H9 (cell line): ENCODE results near the gene CHCT1. TPM values are rescaled to one million over a fixed set of nuclear protein-coding genes. Genes with fewer than 3 reads are reported as not detected.
"Not testable (repeated sequence)": the region's sequence is repeated elsewhere in the genome, so short reads cannot be mapped to it uniquely, and the experiment has no call there.

ENCODE experiments used
- DNase-seq: peaks from one replicate; pipeline ENCODE4 v3.0.0-alpha.2; 2017
- H2AFZ ChIP-seq: one replicate; pipeline ENCODE4 v1.6.1; 2013; ENCODE audit warnings: mild to moderate bottlenecking, low read length, control low read depth, moderate library complexity
- H2AK5ac ChIP-seq: 2 replicates; pipeline ENCODE4 v1.6.1; 2013; ENCODE audit warnings: low read length, control low read depth, mixed read lengths; ENCODE audit not compliant: insufficient read length
- H2BK120ac ChIP-seq: one replicate; pipeline ENCODE4 v1.6.1; 2013; ENCODE audit warnings: low read depth, mild to moderate bottlenecking, low read length, control low read depth, inconsistent platforms; ENCODE audit not compliant: poor library complexity, severe bottlenecking
- H2BK12ac ChIP-seq: 2 replicates; pipeline ENCODE4 v1.6.1; 2013; ENCODE audit warnings: low read length, control low read depth, mixed read lengths, low read depth; ENCODE audit not compliant: insufficient read length
- H2BK15ac ChIP-seq: 2 replicates; pipeline ENCODE4 v1.6.1; 2013; ENCODE audit warnings: low read depth, low read length, control low read depth
- H2BK20ac ChIP-seq: one replicate; pipeline ENCODE4 v1.6.1; 2013; ENCODE audit warnings: low read depth, mild to moderate bottlenecking, low read length, control low read depth, inconsistent platforms; ENCODE audit not compliant: poor library complexity, severe bottlenecking
- H2BK5ac ChIP-seq: 2 replicates; pipeline ENCODE4 v1.6.1; 2013; ENCODE audit warnings: low read length, control low read depth, mixed read lengths; ENCODE audit not compliant: insufficient read length
- H3K14ac ChIP-seq: 2 replicates; pipeline ENCODE4 v1.6.1; 2013; ENCODE audit warnings: low read length, control low read depth; ENCODE audit not compliant: insufficient read depth
- H3K18ac ChIP-seq: 2 replicates; pipeline ENCODE4 v1.6.1; 2013; ENCODE audit warnings: low read depth, mild to moderate bottlenecking, mixed read lengths, low read length, control low read depth; ENCODE audit not compliant: insufficient read length
- H3K23ac ChIP-seq: 2 replicates; pipeline ENCODE4 v1.6.1; 2013; ENCODE audit warnings: low read length, control low read depth, mixed read lengths, low read depth; ENCODE audit not compliant: insufficient read length
- H3K23me2 ChIP-seq: 2 replicates; pipeline ENCODE4 v1.6.1; 2013; ENCODE audit warnings: low read depth, mild to moderate bottlenecking, mixed read lengths, low read length, control low read depth; ENCODE audit not compliant: insufficient read length, poor library complexity, severe bottlenecking
- H3K27ac ChIP-seq: 2 replicates; pipeline ENCODE4 v1.5.1; 2013; ENCODE audit warnings: low read length, control low read depth, mixed read lengths, low read depth; ENCODE audit not compliant: insufficient read length
- H3K27me3 ChIP-seq: 2 replicates; pipeline ENCODE4 v1.6.1; 2013; ENCODE audit warnings: low read length, control low read depth, inconsistent platforms; ENCODE audit not compliant: insufficient read depth
- H3K4ac ChIP-seq: 2 replicates; pipeline ENCODE4 v1.6.1; 2013; ENCODE audit warnings: low read depth, mild to moderate bottlenecking, control low read depth, inconsistent platforms, low read length, moderate library complexity
- H3K4me1 ChIP-seq: 2 replicates; pipeline ENCODE4 v1.6.1; 2013; ENCODE audit warnings: low read length, control low read depth, inconsistent platforms; ENCODE audit not compliant: insufficient read depth
- H3K4me2 ChIP-seq: 2 replicates; pipeline ENCODE4 v1.6.1; 2013; ENCODE audit warnings: low read length, control low read depth, mixed read lengths; ENCODE audit not compliant: insufficient read length, insufficient read depth
- H3K56ac ChIP-seq: 2 replicates; pipeline ENCODE4 v1.6.1; 2013; ENCODE audit warnings: low read depth, mild to moderate bottlenecking, mixed read lengths, low read length, control low read depth; ENCODE audit not compliant: insufficient read length
- H3K79me1 ChIP-seq: 2 replicates; pipeline ENCODE4 v1.6.1; 2013; ENCODE audit warnings: low read depth, mild to moderate bottlenecking, moderate library complexity, low read length, control low read depth, inconsistent platforms; ENCODE audit not compliant: insufficient read depth, poor library complexity, severe bottlenecking
- H3K79me2 ChIP-seq: 2 replicates; pipeline ENCODE4 v1.6.1; 2013; ENCODE audit warnings: low read length, control low read depth, inconsistent platforms; ENCODE audit not compliant: insufficient read depth
- H3K9ac ChIP-seq: 2 replicates; pipeline ENCODE4 v1.6.1; 2013; ENCODE audit warnings: low read length, control low read depth, mixed read lengths; ENCODE audit not compliant: insufficient read length; ENCODE audit errors: extremely low read depth
- H3K9me3 ChIP-seq: one replicate; pipeline ENCODE4 v1.6.1; 2013; ENCODE audit warnings: low read depth, low read length, inconsistent platforms; ENCODE audit not compliant: control insufficient read depth
- H3T11ph ChIP-seq: one replicate; pipeline ENCODE4 v1.6.1; 2013; ENCODE audit warnings: mild to moderate bottlenecking, low read length, control low read depth, inconsistent platforms
- H4K20me1 ChIP-seq: one replicate; pipeline ENCODE4 v1.6.1; 2013; ENCODE audit not compliant: control insufficient read depth, insufficient read length, insufficient read depth
- H4K5ac ChIP-seq: 2 replicates; pipeline ENCODE4 v1.6.1; 2013; ENCODE audit warnings: low read depth, mild to moderate bottlenecking, mixed read lengths, low read length, control low read depth; ENCODE audit not compliant: insufficient read length
- H4K8ac ChIP-seq: replicated peaks from 2 replicates; pipeline ENCODE4 v1.6.1; 2013; ENCODE audit warnings: low read length, control low read depth, mixed read lengths, low read depth; ENCODE audit not compliant: insufficient read length
- H4K91ac ChIP-seq: 2 replicates; pipeline ENCODE4 v1.6.1; 2013; ENCODE audit warnings: low read depth, mild to moderate bottlenecking, moderate library complexity, mixed read lengths, low read length, control low read depth; ENCODE audit not compliant: insufficient read length
- H3K27ac Mint-ChIP-seq, 3 experiments: 2 replicates in 2 of 3; 3 replicates in 1 of 3; pipeline ENCODE4 v1.8.0; 2020 to 2021; ENCODE audit warnings: mixed read lengths in 3 of 3, mild to moderate bottlenecking in 1 of 3, moderate library complexity in 1 of 3
- H3K27me3 Mint-ChIP-seq: 2 replicates; pipeline ENCODE4 v1.8.0; 2021; ENCODE audit warnings: low read depth, mild to moderate bottlenecking, moderate library complexity, mixed read lengths
- H3K36me3 Mint-ChIP-seq, 3 experiments: 2 replicates in 2 of 3; 3 replicates in 1 of 3; pipeline ENCODE4 v1.8.0; 2020 to 2021; ENCODE audit warnings: low read depth in 3 of 3, mixed read lengths in 3 of 3; ENCODE audit not compliant: insufficient read depth in 1 of 3
- H3K4me1 Mint-ChIP-seq, 2 experiments: 2 replicates each; pipeline ENCODE4 v1.8.0; 2020; ENCODE audit warnings: mixed read lengths in 2 of 2
- H3K4me3 Mint-ChIP-seq, 2 experiments: 2 replicates in 1 of 2; 3 replicates in 1 of 2; pipeline ENCODE4 v1.8.0; 2020 to 2021; ENCODE audit warnings: mild to moderate bottlenecking in 2 of 2, mixed read lengths in 2 of 2, moderate library complexity in 1 of 2
- H3K9me3 Mint-ChIP-seq, 2 experiments: 2 replicates in 1 of 2; 3 replicates in 1 of 2; pipeline ENCODE4 v1.8.0; 2020; ENCODE audit warnings: mild to moderate bottlenecking in 2 of 2, mixed read lengths in 2 of 2, moderate library complexity in 1 of 2
- WGBS: extraction: QIAGEN DNeasy Blood & Tissue Kit; methylation state at CpG from one replicate; pipeline ENCODE4 v1.1.7; 2013; ENCODE audit warnings: missing lambda C conversion rate, low lambda C conversion rate, mixed read lengths; ENCODE audit not compliant: insufficient read length; ENCODE audit errors: extremely low coverage; 5-methylcytosine and 5-hydroxymethylcytosine counted together
- total RNA-seq: library from RNA; stranded (reverse); gene quantifications from 2 replicates; pipeline ENCODE4 v1.2.1, GENCODE V29; 2021
- TF ChIP-seq, protein P1 (sequence below): fragments of 200-600 bp; sonication (generic); conservative IDR thresholded peaks from 3 replicates; pipeline ENCODE4 v1.8.0; 2021; ENCODE audit warnings: antibody characterized with exemption, mild to moderate bottlenecking

The CHCT1 gene
- total RNA-seq, 1 experiment from 2014 or later: not detected

DNA sequence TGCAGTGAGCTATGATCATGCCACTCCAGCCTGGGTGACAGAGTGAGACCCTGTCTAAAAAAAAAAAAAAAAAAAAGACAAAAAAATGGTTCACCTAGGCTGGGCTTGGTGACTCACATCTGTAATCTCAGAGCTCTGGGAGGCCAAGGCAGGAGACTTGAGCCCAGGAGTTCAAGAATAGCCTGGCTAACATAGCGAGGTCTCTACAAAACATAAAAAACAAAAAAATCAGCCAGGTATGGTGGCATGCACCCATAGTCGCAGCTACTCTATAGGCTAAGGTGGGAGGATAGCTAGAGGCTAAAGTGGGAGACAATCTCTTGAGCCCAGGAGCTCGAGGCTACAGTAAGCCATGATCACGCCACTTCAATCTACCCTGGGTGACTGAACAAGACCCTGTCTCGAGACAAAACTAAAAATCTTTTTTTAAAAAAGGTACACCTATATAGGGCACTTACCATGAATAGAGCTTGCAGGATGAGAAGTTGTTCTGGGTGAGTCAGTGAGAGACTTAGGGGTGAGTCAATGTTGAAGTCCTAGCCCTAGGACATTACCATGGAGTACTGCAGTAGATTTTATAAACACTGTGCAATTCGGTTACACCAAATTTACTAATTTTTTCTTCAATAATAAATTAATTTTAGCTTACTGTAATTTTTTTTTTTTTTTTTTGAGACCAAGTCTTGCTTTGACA lies 49.4 kb upstream of the CHCT1 start:
- H3K79me2 ChIP-seq: peaks cover 12% of the 10 kb centered on the region; the same call in 1 of the 2 replicates
- no peak overlapping the region for H3K27ac ChIP-seq
- no peak overlapping the region for H2BK120ac ChIP-seq
- no peak overlapping the region for H2AFZ ChIP-seq
- no peak overlapping the region for H4K5ac ChIP-seq
- no peak overlapping the region for H3K9ac ChIP-seq
- H4K91ac ChIP-seq: no peak overlapping the region
- H3K23me2 ChIP-seq: no peaks in the 10 kb centered on the region
- H4K20me1 ChIP-seq: no peaks in the 10 kb centered on the region
- Mint-ChIP-seq H3K36me3 (peaks cover 0 to 8% (median 0%) of the 10 kb centered on the region in 3 experiments; a peak in 2 of 7 replicates), H3K9me3 (no peaks in the 10 kb centered on the region), H3K4me3 (no peak overlapping the region), H3K27me3 (no peaks in the 10 kb centered on the region), H3K4me1 (peaks cover 18 to 19% of the 10 kb centered on the region in 2 experiments), H3K27ac (peak overlapping the region; percentile 31 to 83 (median 75); a peak in 4 of 7 replicates)
- no peak overlapping the region for H2BK20ac ChIP-seq
- DNase-seq: no peak
- TF ChIP-seq, protein P1, sequence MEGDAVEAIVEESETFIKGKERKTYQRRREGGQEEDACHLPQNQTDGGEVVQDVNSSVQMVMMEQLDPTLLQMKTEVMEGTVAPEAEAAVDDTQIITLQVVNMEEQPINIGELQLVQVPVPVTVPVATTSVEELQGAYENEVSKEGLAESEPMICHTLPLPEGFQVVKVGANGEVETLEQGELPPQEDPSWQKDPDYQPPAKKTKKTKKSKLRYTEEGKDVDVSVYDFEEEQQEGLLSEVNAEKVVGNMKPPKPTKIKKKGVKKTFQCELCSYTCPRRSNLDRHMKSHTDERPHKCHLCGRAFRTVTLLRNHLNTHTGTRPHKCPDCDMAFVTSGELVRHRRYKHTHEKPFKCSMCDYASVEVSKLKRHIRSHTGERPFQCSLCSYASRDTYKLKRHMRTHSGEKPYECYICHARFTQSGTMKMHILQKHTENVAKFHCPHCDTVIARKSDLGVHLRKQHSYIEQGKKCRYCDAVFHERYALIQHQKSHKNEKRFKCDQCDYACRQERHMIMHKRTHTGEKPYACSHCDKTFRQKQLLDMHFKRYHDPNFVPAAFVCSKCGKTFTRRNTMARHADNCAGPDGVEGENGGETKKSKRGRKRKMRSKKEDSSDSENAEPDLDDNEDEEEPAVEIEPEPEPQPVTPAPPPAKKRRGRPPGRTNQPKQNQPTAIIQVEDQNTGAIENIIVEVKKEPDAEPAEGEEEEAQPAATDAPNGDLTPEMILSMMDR: no peak
- no peak overlapping the region for H3K14ac ChIP-seq
- no peak overlapping the region for H3K4me2 ChIP-seq
- H3K79me1 ChIP-seq: no peaks in the 10 kb centered on the region
- WGBS: no CpG with 5 or more reads among the region's 6 CpGs
- peaks cover 2% of the 10 kb centered on the region; the same call in 1 of the 2 replicates for H3K4me1 ChIP-seq
- H2BK12ac ChIP-seq: no peak overlapping the region
- H4K8ac ChIP-seq: no peak overlapping the region
- H3K23ac ChIP-seq: no peak overlapping the region
- H3K56ac ChIP-seq: no peak overlapping the region
- H3T11ph ChIP-seq: no peak overlapping the region
- no peak overlapping the region for H2BK15ac ChIP-seq
- H3K4ac ChIP-seq: no peak overlapping the region
- no peak overlapping the region for H3K18ac ChIP-seq
- H3K27me3 ChIP-seq: no peaks in the 10 kb centered on the region
- H2BK5ac ChIP-seq: no peak overlapping the region
- H3K9me3 ChIP-seq: no peaks in the 10 kb centered on the region
- H2AK5ac ChIP-seq: no peak overlapping the region

DNA sequence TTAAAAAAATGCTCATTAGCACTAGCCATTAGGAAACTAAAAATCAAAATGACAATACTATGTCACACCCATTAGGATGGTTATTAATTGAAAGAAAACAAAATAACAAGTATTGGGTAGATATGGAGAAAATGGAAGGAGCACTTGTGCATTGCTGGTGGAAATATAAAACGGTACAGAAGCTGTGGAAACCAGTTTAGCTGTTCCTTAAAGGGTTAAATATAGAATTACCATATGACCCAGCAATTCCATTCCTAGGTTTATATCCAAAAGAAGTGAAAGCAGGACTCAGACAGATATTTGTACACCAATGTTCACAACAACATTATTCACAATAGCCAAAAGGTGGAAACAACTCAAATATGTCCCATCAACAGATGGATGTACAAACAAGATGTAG lies 44.1 kb upstream of the CHCT1 start:
- not testable (repeated sequence) for H4K8ac ChIP-seq, H3K27me3 Mint-ChIP-seq, DNase-seq

More for the DNA sequence above, 44.1 kb upstream of the CHCT1 start:
- not testable (repeated sequence) for H3K27ac ChIP-seq, H3K23me2 ChIP-seq, H3K56ac ChIP-seq, H3K4ac ChIP-seq, H3K4me2 ChIP-seq, H2BK12ac ChIP-seq, H2BK15ac ChIP-seq, H3K18ac ChIP-seq, H3K9me3 Mint-ChIP-seq, H4K20me1 ChIP-seq, H3K4me1 Mint-ChIP-seq, H3K4me3 Mint-ChIP-seq, H3K79me2 ChIP-seq, H3K23ac ChIP-seq, H2BK5ac ChIP-seq, H4K91ac ChIP-seq, H4K5ac ChIP-seq, H2AK5ac ChIP-seq, H2BK120ac ChIP-seq, H3K9ac ChIP-seq, H3K79me1 ChIP-seq, H3K4me1 ChIP-seq, H3K14ac ChIP-seq, H3K27me3 ChIP-seq, H3K27ac Mint-ChIP-seq, H2BK20ac ChIP-seq, H3T11ph ChIP-seq, H2AFZ ChIP-seq, H3K9me3 ChIP-seq
- WGBS: no CpG with 5 or more reads among the region's 1 CpG
- H3K36me3 Mint-ChIP-seq: peaks cover 0 to 13% (median 7%) of the 10 kb centered on the region in 3 experiments; a peak in 4 of 7 replicates
